ENCODE results near the gene KCNG2.

Gene KCNG2

GRCh38 chr18:79866889-79867574, 69.3 kb downstream of the KCNG2 start:
- no peak overlapping the region for H3K4me3 ChIP-seq (ENCODE audit: low read depth, low read length)
- H3K27me3 ChIP-seq (ENCODE audit: control insufficient read depth, insufficient read depth, low read length) = no peaks in the 10 kb centered on the region
- H3K4me1 ChIP-seq (ENCODE audit: control insufficient read depth, insufficient read depth, low read length) = no peaks in the 10 kb centered on the region
- no peaks in the 10 kb centered on the region for H3K36me3 ChIP-seq (ENCODE audit: control insufficient read depth, insufficient read depth, low read length)
- no peaks in the 10 kb centered on the region for H3K9me3 ChIP-seq (ENCODE audit: control insufficient read depth, insufficient read depth, low read length)
- no peak overlapping the region for H3K9ac ChIP-seq (ENCODE audit: low read depth, low read length)

DNA sequence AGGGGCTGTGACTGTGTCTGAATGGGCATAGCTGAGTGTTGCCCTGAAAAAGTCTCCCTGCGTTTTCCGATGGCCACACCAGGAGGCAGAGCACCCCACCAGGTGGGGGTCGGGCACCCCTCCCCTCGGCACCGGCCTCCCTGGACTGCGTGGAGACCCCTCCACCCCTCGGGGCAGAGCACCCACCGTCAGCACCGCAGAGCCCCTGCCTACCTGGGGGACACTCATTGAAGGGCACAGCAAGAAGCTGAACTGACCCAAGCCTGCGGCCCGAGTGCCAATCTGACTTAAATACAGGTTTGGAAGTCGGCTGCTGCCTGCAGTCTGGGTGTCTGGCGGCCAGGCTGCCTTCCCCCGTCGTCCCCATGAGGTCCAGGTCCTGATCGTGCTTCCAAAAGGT, 69.9 kb downstream of the KCNG2 start:
- H3K4me3 ChIP-seq (ENCODE audit: low read depth, low read length) = no peak overlapping the region
- H3K36me3 ChIP-seq (ENCODE audit: control insufficient read depth, insufficient read depth, low read length) = no peaks in the 10 kb centered on the region
- H3K27me3 ChIP-seq (ENCODE audit: control insufficient read depth, insufficient read depth, low read length) = no peaks in the 10 kb centered on the region
- no peak overlapping the region for H3K9ac ChIP-seq (ENCODE audit: low read depth, low read length)
- no peaks in the 10 kb centered on the region for H3K4me1 ChIP-seq (ENCODE audit: control insufficient read depth, insufficient read depth, low read length)
- no peaks in the 10 kb centered on the region for H3K9me3 ChIP-seq (ENCODE audit: control insufficient read depth, insufficient read depth, low read length)

- no peak overlapping the region for H3K9ac ChIP-seq (ENCODE audit: low read depth, low read length)
- no peak overlapping the region for H3K4me3 ChIP-seq (ENCODE audit: low read depth, low read length)
- H3K4me1 ChIP-seq (ENCODE audit: control insufficient read depth, insufficient read depth, low read length) = no peaks in the 10 kb centered on the region
- H3K9me3 ChIP-seq (ENCODE audit: control insufficient read depth, insufficient read depth, low read length) = no peaks in the 10 kb centered on the region
- no peaks in the 10 kb centered on the region for H3K36me3 ChIP-seq (ENCODE audit: control insufficient read depth, insufficient read depth, low read length)
- no peaks in the 10 kb centered on the region for H3K27me3 ChIP-seq (ENCODE audit: control insufficient read depth, insufficient read depth, low read length)
Observed at GRCh38 chr18:79868168-79868784, 70.5 kb downstream of the KCNG2 start.

- Histone ChIP-seq H3K36me3 (ENCODE audit: control insufficient read depth, insufficient read depth, low read length) (no peaks in the 10 kb centered on the region), H3K4me1 (ENCODE audit: control insufficient read depth, insufficient read depth, low read length) (no peaks in the 10 kb centered on the region), H3K9ac (ENCODE audit: low read depth, low read length) (no peak overlapping the region), H3K27me3 (ENCODE audit: control insufficient read depth, insufficient read depth, low read length) (no peaks in the 10 kb centered on the region), H3K4me3 (ENCODE audit: low read depth, low read length) (no peak overlapping the region), H3K9me3 (ENCODE audit: control insufficient read depth, insufficient read depth, low read length) (no peaks in the 10 kb centered on the region)
Observed at GRCh38 chr18:79868811-79869541, 71.2 kb downstream of the KCNG2 start.

DNA sequence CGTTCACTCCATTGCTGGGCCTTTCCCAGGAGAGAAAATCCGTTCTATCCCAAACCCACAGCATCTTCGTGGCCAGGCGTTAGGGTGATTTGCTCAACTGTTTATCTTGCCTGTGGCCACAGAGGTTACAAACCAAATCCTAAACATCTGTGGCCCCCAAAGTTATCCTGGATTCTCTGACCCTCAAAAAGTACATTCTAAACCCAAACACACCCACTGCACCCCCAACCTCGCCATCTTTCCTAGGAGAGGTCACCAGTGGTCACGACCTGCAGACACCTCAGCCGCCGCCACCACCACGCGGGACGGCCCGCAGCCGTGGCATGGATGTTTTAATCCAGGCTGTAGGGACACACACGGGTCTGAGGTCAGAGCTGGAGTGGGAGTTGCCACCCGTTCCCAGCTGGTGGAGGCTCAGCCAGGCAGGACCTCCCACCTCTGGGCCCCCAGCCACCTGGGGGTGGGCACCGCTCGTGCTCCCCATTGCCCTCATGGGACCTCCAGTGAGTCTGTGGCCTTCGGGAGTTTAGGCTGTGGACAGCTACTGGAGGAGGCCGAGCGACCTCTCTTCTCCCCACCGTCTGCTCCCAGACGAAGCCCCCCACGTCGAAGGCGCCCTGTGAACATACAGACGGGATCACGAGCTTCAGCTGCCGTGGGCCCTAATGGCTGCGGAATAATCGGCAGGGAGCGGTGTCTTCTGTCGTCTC, 72.0 kb downstream of the KCNG2 start:
- no peaks in the 10 kb centered on the region for H3K4me1 ChIP-seq (ENCODE audit: control insufficient read depth, insufficient read depth, low read length)
- H3K27me3 ChIP-seq (ENCODE audit: control insufficient read depth, insufficient read depth, low read length) = no peaks in the 10 kb centered on the region
- H3K9me3 ChIP-seq (ENCODE audit: control insufficient read depth, insufficient read depth, low read length) = no peaks in the 10 kb centered on the region
- no peak overlapping the region for H3K9ac ChIP-seq (ENCODE audit: low read depth, low read length)
- no peak overlapping the region for H3K4me3 ChIP-seq (ENCODE audit: low read depth, low read length)
- H3K36me3 ChIP-seq (ENCODE audit: control insufficient read depth, insufficient read depth, low read length) = no peaks in the 10 kb centered on the region

GRCh38 chr18:79870301-79871025, 72.7 kb downstream of the KCNG2 start:
- Histone ChIP-seq H3K4me1 (ENCODE audit: control insufficient read depth, insufficient read depth, low read length) (no peaks in the 10 kb centered on the region), H3K36me3 (ENCODE audit: control insufficient read depth, insufficient read depth, low read length) (no peaks in the 10 kb centered on the region), H3K4me3 (ENCODE audit: low read depth, low read length) (no peak overlapping the region), H3K9ac (ENCODE audit: low read depth, low read length) (no peak overlapping the region), H3K27me3 (ENCODE audit: control insufficient read depth, insufficient read depth, low read length) (no peaks in the 10 kb centered on the region), H3K9me3 (ENCODE audit: control insufficient read depth, insufficient read depth, low read length) (no peaks in the 10 kb centered on the region)

GRCh38 chr18:79871026-79871390, 73.3 kb downstream of the KCNG2 start:
- H3K9me3 ChIP-seq (ENCODE audit: control insufficient read depth, insufficient read depth, low read length) = no peaks in the 10 kb centered on the region
- no peaks in the 10 kb centered on the region for H3K27me3 ChIP-seq (ENCODE audit: control insufficient read depth, insufficient read depth, low read length)
- no peaks in the 10 kb centered on the region for H3K4me1 ChIP-seq (ENCODE audit: control insufficient read depth, insufficient read depth, low read length)
- H3K36me3 ChIP-seq (ENCODE audit: control insufficient read depth, insufficient read depth, low read length) = no peaks in the 10 kb centered on the region
- H3K4me3 ChIP-seq (ENCODE audit: low read depth, low read length) = no peak overlapping the region
- H3K9ac ChIP-seq (ENCODE audit: low read depth, low read length) = no peak overlapping the region

DNA sequence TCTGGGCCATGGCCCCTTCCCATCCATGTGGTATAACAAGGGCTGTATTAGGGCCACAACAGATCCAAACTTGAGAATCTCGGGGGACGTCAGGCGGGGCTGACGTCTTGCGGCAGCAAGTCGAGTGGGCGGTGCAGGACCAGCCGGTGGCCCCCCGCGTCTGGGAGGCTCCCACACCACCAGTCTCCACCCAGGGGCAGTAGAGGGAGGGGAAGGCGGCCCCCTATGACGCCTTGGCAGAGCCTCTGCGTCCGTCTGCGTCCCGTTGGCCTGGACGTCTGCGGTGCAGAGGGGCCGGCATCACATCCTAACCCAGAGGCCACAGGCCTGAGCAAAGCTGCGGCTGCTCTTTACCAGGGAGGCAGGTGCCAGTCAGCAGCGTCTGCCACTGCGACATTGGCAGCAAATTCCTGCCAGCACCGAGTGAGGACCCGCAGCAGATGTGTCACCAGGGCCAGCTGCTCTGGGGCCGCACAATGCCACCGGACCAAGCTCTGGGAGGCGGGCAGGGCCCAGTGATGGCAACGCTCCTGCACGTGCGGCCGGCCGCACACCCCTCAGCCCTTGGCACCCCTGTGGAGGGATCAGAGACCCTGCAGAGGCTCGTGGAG, 73.8 kb downstream of the KCNG2 start:
- Histone ChIP-seq H3K9me3 (ENCODE audit: control insufficient read depth, insufficient read depth, low read length) (no peaks in the 10 kb centered on the region), H3K4me3 (ENCODE audit: low read depth, low read length) (no peak overlapping the region), H3K4me1 (ENCODE audit: control insufficient read depth, insufficient read depth, low read length) (no peaks in the 10 kb centered on the region)

GRCh38 chr18:79872527-79873444, 75.0 kb downstream of the KCNG2 start:
- no peak overlapping the region for H3K4me3 ChIP-seq (ENCODE audit: low read depth, low read length)
- H3K9ac ChIP-seq (ENCODE audit: low read depth, low read length) = no peak overlapping the region
- no peaks in the 10 kb centered on the region for H3K4me1 ChIP-seq (ENCODE audit: control insufficient read depth, insufficient read depth, low read length)
- no peaks in the 10 kb centered on the region for H3K36me3 ChIP-seq (ENCODE audit: control insufficient read depth, insufficient read depth, low read length)
- H3K27me3 ChIP-seq (ENCODE audit: control insufficient read depth, insufficient read depth, low read length) = no peaks in the 10 kb centered on the region
- no peaks in the 10 kb centered on the region for H3K9me3 ChIP-seq (ENCODE audit: control insufficient read depth, insufficient read depth, low read length)

More for the DNA sequence above, 73.8 kb downstream of the KCNG2 start:
- Histone ChIP-seq H3K27me3 (ENCODE audit: control insufficient read depth, insufficient read depth, low read length) (no peaks in the 10 kb centered on the region), H3K36me3 (ENCODE audit: control insufficient read depth, insufficient read depth, low read length) (no peaks in the 10 kb centered on the region), H3K9ac (ENCODE audit: low read depth, low read length) (no peak overlapping the region)

GRCh38 chr18:79873449-79874110, 75.8 kb downstream of the KCNG2 start:
- Histone ChIP-seq H3K4me3 (ENCODE audit: low read depth, low read length) (no peak overlapping the region), H3K9ac (ENCODE audit: low read depth, low read length) (no peak overlapping the region), H3K27me3 (ENCODE audit: control insufficient read depth, insufficient read depth, low read length) (no peaks in the 10 kb centered on the region), H3K4me1 (ENCODE audit: control insufficient read depth, insufficient read depth, low read length) (no peaks in the 10 kb centered on the region), H3K9me3 (ENCODE audit: control insufficient read depth, insufficient read depth, low read length) (no peaks in the 10 kb centered on the region), H3K36me3 (ENCODE audit: control insufficient read depth, insufficient read depth, low read length) (no peaks in the 10 kb centered on the region)
